HG02571 (cell line): ENCODE results near the gene INO80B.
"Not testable (repeated sequence)": the region's sequence is repeated elsewhere in the genome, so short reads cannot be mapped to it uniquely, and the experiment has no call there.

ENCODE experiments used
- ATAC-seq: cut with Tn5 transposase; IDR thresholded peaks from one replicate; pipeline ENCODE4 v1.9.1; 2021; ENCODE audit warnings: mild to moderate bottlenecking, moderate library complexity; ENCODE audit not compliant: unreplicated experiment

The INO80B gene

DNA sequence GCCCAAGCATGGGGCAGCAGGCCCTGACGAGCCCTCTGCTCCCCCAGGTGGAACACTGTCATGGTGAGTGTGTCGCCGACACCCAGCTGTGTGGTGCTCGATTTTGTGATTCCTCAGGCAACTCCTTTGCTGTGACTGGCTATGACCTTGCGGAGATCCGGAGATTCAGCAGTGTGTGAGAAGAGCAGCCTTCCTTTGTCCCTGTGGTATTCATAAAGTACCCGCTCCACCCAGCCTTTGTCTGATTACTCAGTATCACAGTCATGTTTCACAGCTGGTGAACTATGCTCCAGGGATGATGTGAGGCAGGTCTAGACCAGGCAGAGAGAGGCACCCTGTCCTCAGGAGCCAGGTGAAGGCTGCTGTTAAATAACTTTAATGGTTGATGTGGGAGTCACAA, 29.4 kb upstream of the INO80B start:
- no peak for ATAC-seq

- ATAC-seq, result no peak
These were observed 28.6 kb upstream of the INO80B start for GRCh38 chr2:74426181-74426758.

- no peak for ATAC-seq
These were observed 27.3 kb upstream of the INO80B start for GRCh38 chr2:74427551-74427950.

DNA sequence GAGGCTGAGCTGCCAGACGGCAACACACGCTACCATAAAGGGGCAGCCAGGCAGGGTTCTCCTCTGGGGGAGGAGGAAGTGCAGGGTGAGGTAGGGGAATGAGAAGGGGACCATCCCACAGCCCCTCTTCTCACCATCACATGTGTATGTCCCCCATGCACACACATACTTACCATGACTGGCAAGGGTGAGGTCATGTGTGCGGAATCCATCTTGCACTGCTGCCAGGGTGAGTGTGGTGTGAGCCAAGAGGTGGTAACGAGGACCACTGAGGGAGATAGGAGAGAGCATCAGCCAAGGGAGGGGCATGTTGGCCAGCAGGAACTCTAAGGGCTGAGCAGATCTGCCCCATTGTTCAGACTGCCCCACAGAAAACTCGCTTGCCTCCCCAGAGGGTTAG, 26.2 kb upstream of the INO80B start:
- no peak for ATAC-seq

DNA sequence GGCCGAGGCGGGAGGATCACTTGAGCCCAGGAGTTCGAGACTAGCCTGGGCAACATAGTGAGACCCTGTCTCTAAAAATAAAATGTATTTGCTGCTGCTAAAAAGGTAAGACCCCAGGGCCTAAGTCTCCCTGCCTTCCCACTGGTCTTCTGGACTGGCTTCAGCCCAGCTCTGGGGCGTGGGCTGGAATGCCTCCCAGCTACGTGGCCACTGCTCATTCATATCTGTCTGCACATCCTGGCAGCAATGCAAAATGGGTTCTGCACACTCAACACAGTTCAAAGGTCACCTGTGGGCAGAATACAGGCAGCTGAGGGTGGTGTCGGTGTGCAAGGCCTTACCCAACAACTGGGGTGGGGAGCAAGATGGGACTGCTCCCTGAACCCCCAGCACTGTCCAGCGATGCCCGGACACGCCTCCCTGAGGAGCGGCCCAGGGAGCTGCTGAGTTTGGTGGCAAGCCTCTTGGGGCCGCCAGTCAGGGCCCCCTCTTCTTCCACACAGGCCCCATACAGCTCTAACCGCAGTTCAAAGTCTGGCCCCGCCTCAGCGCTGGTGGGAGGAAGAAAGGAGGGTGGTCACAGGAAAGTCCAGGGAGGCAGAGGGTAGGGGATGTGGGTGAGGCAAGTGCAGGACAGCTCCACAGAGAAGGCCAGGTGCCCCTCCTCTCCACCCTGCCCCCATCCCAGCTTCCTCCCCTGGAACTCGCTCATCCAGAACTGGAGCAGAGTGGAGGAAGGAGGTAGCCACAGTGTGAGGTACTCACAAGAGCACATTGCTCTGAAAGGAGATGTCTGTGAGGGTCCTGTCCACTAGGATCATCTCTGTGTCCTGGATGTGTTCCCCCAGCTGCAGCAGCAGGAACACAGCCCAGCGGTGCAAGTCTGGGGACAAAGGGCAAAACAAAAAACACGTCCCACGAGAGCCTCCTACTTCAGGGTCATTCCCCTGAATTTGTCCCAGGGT, 25.1 kb upstream of the INO80B start:
- no peak for ATAC-seq

DNA sequence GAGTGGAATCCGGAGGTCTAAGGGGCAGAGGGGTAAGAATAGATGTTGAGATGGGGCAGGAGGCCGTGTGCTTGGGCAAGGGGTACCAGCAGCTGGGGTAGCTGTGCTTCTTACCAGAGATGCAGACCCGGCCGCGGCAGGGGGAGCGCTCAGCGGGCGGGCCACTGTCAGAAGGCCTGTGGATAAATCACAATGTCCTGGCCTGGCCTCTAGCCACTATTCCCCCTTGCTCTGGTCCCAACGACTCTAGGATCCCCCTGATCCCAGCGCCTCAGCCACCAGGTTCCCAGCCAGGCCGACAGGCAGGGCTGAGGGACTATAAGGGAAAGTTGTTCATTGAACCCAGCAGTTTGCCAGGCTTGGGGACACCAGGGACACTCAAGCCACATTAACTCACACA, 24.4 kb upstream of the INO80B start:
- ATAC-seq, result no peak

DNA sequence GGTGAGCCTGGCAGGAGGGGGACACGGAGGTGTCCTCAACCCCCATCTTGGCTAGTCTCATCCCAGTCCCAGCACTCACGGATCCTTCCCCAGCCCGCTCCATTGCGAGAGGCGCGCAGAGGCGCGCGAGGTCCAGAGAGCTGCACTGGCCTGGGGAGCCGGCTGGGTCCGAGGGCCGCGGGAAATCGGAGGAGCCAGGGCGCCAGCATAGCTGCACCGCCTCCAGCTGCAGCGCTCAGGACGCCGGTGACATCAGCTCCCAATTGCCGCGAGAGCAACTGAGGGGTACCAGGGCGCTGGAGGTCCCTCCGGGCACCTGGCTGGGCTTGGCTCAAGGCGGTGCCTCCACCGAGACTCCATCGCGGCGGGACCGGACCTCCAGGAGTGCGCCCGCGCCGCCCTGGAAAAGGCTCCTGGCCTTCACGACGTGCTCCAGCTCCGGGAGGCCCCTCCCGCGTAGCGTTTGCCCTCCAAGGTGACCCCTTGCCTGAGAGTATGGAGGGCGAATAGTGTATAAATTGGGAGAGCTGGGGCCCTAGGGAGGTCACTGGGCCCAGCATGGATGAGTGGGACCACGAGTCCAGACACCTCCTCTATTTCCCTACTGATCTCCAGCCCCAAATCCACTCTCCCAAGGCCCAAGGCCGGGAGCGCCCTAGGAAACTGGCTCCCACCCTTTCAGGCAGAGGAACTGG, 18.6 kb upstream of the INO80B start:
- ATAC-seq, result no peak

GRCh38 chr2:74436848-74437695, 17.8 kb upstream of the INO80B start:
- no peak for ATAC-seq

DNA sequence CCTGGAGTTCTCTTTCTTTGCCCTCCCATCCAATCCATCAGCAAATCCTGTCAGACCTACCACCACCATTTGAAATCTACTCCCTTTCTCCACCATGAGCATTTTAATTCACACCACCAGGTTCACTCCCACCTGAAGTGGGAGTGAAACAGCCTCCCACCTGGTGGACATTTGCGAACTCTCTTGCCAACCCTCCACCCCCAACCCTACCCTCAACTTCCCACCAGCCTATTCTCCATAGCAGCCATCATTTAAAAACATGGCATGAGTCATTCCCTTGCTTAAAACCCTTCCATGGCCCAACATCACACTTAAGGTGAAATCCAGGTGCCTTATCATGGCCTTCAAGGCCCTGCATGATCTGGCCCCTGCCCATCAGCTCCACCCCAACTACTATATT, 16.6 kb upstream of the INO80B start:
- ATAC-seq, result no peak

- no peak for ATAC-seq
These were observed 15.5 kb upstream of the INO80B start for GRCh38 chr2:74439373-74439772.

DNA sequence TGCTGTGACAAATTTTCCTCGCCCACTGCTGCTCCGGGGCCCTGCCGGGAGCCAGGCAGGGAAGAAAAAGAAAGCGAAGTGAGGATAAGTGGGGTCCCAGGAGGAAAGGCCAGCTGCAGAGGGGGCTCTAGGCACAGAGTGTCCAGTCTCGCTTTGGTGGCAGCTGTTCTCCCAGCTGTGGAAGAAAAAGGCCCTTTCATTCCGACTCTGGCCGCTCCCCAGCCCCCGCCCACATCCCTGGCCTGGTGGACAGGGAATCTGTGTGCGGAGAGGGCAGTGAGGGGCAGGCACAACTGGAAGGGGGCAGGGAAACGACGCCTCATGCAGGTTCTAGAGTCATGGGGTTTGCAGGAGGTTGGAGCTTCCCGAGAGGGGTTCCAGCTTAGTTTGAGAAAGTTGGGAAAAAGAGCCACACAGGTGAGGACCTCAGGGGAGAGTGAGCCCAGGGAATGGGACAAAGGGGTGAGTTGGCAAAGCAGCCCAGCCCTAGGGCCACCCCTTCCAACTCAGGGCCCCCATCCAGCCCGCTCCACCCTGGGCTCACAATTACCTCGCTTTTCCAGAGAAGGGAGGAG, 15.0 kb upstream of the INO80B start:
- no peak for ATAC-seq

GRCh38 chr2:74440378-74441169, 14.3 kb upstream of the INO80B start:
- ATAC-seq, result peak; percentile 87

DNA sequence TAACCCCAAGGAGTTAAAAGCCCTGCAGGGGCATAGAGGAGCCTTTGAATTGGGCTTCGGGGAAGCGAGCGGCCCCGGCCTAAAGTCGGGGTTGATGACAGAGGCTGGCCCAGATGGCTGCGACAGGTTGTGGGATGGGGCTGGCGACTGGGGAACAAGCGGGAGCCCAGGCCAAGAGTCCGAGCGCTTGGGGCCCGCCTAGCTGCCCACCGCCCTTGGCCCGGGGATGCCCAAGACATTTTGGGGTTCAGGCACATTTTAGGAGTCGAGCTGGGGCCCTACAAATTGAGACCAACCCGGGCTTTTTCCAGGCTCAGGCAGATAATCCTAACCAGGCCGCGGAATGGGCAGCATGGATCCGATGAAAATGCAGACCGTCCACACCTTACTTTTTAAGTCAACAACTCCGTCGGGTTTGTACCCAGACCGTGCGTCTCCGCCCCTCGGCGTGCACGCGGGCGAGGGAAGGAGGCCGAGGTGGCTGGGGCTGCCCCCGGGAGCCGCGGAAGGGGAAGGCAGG, 13.7 kb upstream of the INO80B start:
- ATAC-seq, result no peak

DNA sequence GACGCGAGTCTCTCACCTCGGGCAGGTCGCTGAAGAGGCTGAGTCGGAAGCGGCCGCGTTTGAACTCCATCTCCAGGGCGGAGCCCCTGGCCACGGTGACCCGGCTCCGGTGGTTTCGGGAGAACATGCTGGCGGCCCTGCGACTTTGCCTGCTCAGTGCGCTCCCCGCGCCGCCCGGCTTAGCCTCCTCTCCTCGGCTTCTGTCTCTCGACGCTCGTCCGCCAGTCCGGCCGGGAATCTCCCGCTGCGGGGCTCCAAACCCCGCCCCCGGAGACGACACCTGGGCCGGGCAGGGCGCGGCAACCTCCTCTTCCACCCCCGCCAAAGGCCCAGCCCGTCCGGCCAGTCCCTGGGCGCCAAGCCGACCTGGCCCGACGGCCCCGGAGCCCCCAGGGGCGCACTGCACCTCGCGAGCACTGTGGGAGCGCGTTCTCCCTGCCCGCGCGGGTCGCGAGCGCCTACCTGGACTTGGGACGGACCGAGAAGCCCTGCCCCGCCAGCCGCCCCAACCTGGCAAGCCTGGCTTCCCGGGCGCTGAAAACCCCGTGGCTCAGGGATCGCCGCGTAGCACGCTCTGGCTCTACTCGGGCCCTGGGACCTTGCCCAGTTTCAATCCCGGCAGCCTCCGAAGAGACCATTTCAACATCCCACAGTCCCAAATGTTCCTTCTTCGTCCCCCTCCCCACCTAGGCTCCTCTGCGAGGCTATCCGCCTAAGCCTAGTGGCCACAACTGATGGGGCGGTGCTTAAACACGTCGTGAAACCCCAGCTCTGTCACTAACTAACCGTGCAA, 13.0 kb upstream of the INO80B start, which contains the start of gene RTKN:
Gene RTKN (minus strand): TSS at position 248 of the 793 bp plus-strand sequence. CDS start 121 bp downstream, at position 127.
- no peak for ATAC-seq

- not testable (repeated sequence) for ATAC-seq
These were observed 12.2 kb upstream of the INO80B start for GRCh38 chr2:74442483-74443297.

DNA sequence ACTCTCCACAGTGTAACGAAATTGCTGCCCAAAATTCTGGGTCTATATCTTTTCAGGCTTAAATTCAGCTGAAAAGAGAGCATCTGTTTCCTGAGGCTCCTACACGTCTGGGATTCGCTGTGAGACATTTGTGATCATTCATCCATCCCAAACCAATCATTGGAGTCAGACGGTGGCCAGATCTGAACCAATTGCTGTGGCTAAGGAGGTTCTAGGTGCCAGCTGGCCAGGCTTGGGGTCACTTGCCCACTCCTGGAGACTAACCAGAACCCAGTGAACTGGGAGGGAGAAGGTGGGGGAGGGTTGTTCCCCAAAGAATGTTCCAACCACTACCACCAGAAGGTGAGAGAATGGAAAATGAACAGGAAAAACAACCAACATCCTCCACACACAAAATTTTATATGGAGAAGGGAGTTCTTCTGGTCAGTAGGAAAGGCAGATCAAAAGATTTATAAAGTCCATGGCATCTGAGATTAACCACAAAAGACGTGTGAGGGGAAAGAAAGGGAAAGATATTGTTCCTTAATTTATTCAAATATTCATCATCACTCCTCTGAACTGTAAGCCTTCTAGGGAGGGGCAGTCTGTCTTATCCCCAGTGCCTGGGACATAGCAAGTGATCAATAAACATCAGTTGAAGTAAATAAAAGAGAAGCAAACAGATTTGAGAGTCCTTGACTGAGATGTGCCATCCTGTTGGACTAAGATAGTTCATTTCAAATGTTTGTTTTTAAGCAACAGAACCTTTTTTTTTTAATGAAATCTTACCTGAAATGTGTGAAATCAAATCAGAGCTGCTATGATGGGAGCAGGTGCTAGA, 10.2 kb upstream of the INO80B start:
- ATAC-seq, result no peak
